Measurements from ENCODE around the gene TMEM82.

GRCh38 chr1:15700508-15700907 lies 41.8 kb upstream of the TMEM82 start:
- no peak for TF ChIP-seq TAF1 (IDR thresholded peaks at IDR 0.05; ENCODE audit: low read depth)
- no peak for TF ChIP-seq EP300 (IDR thresholded peaks at IDR 0.05; ENCODE audit: borderline replicate concordance)
- TF ChIP-seq MAX (IDR thresholded peaks at IDR 0.05): no peak
- no peak for TF ChIP-seq TCF12 (IDR thresholded peaks at IDR 0.05; ENCODE audit: low read depth)
- no peak for TF ChIP-seq EGR1 (IDR thresholded peaks at IDR 0.05)
- no peak for TF ChIP-seq NFIC (IDR thresholded peaks at IDR 0.05)
- TF ChIP-seq REST (IDR thresholded peaks at IDR 0.05; ENCODE audit: low read depth): no peak
- no peak for TF ChIP-seq TEAD4 (IDR thresholded peaks at IDR 0.05)
- TF ChIP-seq CREB1 (IDR thresholded peaks at IDR 0.05; ENCODE audit: low read depth): no peak
- TF ChIP-seq ZBTB7A (IDR thresholded peaks at IDR 0.05; ENCODE audit: low read depth): no peak
- TF ChIP-seq YY1 (IDR thresholded peaks at IDR 0.05; ENCODE audit: low read depth): no peak
